Effector CD4-positive, alpha-beta T cell (primary cell): ENCODE data around the gene CHIC2.

ENCODE experiments used
- DNase-seq: peaks from one replicate; pipeline ENCODE4 v3.0.0-alpha.2; 2020

CHIC2 gene

DNA sequence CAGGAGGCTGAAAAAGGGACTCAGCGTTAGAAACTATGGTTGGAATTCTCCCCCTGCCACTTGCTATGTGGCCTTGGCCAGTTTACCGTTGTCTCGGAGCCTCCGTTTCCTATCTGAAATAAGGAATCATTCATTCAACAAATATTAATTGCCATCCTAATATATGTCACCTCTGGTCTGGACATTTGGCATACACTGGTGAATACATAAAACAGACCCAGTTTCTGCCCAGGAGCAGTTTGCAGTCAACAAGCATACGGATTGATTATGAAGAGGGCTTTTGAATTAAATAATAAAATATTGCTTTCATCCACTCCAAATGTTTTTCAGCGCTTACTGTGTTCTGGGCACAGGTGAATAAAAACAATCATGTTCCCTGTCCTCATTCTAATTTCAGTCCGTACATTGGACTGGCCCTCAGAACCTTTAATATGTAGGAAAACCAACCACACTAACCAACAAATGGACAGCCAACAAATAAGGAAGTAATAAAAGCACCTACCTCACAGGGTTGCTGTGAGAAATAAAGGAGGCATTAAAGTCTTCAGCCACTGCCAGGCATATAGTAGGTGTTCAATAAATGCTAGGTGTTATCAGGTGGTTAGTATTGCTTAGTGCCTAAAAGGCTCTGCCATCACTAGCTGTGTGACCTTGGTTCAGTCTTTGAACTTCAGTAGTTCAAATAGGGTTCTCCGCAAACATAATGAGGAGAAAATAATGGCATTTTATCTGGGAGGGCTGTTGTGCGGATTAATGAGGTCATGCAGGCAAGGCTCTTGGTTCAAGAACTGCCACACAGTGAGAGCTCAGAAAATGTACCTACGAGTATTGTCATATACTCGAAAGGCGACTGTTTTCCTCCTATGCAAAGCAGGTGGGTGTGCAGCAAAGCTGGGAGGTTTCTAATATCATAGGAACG is 28.3 kb upstream of the CHIC2 start:
- no peak for DNase-seq

DNA sequence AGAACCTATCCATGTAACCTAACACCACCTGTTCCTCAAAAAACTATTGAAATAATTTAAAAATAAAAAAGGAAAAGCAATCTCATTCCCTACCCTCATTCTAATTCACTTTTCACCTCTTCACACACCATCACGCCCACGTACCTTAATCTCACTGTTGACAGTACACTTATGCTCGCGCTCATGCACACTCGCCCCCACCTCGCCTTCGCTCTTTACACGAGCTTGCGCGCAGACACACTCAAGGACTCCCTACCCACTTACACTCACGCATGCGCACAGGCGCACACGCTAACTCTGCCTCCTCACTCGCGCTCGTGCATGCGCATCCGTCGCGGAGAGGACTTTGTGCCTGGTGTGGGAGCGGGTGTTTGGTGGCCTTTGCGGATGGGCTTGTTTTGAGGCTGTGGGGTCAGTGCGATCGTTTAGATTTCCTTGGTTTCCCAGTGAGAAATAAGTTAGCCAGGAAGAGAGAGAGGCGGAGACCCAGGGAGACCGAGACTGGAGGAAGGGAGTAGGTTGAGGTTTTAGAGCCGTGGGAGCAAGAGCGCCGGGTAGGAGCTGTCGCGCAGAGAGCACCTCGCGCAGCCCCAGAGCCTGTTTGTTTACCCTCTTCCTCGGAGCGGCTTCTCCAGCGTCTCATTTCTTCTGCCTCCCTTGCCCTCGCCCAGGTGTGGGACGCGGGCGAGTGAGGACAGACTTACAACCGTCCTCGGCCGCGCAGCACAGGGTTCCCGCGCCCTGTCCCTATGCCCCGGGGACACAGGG is 27.4 kb upstream of the CHIC2 start:
- peak; percentile 62 for DNase-seq

DNA sequence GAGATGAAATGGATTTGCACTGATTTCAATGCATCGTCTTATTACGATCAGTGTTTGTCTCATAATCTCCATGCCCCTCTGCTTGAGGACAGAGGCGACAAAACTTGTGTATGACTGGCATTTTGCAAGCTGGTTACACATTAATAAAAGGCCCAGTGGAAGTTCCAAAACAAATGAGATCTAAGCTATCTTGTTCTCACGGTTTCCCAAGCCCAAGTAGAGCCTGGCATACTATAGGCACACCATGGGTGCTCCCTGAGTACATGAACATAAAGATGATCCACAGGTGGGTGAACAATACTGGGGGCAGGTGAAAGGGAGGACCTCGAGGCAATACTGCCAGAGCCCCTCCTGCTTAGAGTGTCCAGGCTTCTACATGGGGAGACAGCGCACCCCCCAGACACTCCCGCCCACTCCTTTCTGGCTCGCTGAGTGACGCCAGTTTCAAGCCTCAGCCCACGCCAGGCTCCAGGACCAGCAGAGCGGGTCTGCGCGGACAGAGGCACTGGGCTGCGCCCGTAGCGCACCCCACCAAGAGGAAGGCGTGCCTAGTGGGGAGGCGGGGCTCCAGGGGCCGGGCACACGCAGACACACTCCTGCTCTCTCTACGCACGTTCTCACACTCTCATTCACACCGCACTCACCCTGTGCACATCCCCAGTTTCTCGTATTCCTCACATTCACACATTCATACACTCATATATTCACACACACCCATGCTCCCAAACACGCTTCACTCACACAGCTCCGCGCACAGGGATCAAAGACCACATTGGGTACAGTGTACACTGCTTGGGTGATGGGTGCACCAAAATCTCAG is 26.6 kb upstream of the CHIC2 start:
- no peak for DNase-seq

DNA sequence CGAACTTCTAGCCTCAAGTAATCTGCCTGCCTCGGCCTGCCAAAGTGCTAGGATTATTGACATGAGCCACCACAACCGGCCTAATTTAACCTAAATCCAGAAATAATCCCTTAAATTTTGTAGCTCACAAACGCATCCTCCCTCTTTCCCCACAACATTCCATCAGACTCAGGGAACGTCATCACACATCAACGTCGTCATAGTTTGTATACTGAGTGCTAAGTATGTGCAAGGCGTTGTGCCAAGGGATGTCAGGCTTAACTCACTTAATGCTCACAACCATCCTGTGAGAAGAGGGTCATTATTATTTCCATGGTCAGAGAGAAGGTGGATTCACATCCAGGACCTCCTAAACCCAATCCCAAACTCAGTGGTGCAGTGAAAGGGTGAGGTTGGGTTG is 26.0 kb upstream of the CHIC2 start:
- DNase-seq, result no peak

DNA sequence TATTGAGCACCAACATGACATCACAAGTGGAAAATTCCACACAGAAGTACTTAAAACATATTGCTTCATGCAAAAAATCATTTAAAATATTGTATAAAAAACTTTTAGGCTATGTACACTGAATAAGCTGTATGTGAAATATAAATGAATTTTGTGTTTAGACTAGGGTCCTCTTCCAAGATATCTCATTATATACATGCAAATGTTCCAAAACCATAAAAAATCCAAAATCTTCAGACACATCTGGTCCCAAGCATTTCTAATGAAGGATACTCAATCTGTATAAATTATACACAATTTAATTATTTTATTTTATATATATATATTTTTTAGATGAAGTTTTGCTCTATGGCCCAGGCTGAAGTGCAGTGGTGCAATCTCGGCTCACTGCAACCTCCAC is 25.5 kb upstream of the CHIC2 start:
- DNase-seq, result no peak

DNA sequence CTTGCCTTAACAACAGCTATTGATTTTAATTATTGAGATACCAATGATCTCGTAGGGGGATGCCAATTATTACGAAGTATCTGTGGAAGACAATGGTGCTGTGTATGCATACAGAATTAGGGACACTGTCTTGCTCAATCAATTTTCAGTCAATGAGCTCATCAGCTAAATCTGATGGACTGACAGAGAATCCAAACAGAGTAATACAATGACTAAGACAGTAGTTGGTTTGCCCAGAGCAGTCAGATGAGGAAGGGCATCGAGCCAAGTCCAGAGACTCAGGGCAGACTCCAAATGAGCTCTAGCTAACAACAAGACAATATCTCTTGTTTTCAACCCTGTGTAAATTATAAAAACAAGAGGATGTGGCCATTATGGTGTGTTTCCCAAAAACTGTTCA is 20.9 kb upstream of the CHIC2 start:
- DNase-seq, result no peak

DNA sequence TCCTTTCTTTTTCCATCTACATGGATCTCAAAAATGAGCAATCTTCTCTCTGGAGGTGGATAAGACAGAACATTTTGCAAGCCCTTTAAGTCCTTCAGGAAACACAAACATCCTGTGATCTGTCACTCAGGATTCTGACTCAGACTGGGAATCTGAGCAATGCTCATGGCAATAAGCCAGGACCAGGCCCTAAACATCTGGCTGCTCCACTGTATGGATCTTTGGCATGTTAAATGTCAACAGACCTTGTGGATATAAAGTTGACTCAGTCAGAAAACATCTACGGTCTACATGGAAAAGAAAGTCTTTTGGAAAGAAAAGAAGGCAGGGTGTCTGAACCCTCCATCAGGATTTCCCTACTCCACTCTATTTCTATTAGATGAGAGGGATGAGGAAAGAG is 17.8 kb upstream of the CHIC2 start:
- no peak for DNase-seq

DNA sequence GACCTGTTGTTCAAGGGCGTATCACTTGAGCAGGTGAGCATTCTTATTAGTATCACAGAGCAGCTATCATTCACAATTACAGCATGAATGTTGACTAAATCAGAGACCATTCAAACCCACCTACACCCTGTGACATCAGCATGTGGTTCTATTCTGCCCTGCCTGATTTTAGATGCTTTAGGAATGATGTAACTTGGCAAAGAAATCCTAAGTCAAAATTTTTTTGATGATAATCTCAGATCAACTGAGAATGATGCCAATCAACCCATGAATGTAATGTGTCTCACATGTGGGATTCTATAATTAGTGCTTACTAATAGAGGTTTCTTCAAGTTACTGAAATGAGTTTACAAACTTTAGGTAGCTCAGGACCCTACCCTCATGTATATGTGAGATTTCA is 13.4 kb upstream of the CHIC2 start:
- no peak for DNase-seq

DNA sequence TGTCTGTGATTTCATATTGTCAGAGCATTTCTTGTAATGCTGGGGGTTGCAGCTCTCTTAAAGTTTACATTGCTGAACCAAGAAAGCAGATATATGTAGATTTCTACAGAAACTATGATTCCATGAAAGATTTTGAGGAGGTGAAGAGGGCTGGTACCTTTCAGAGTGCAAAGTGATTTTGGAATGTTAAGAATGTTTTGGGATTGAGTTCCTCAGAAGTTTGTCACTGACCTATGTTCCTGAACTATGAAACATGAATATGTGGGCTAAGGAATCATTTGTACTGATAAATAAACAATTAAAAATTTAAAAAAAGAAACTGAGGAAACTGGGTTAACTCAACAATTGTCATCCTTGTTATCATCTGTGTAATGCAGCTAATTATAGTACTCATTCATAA is 12.3 kb upstream of the CHIC2 start:
- DNase-seq, result no peak

DNA sequence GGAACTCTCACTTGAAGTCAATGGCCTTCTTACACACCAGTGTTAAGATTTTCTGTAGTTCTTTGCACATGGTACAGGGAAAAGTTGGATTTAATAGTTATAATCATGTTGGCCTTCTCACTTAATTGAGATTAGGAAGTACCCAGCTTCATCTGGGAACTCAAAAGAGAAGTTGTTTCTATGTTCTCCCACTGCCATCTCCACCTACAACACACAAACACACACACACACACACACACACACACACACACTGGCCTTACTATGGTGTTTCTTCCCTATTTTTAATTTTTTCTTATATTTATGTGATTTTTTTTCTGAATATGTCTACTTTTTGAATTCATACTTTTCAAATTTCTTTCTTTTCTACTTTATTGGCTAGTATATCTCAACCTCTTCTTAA is 10.0 kb upstream of the CHIC2 start:
- no peak for DNase-seq

DNA sequence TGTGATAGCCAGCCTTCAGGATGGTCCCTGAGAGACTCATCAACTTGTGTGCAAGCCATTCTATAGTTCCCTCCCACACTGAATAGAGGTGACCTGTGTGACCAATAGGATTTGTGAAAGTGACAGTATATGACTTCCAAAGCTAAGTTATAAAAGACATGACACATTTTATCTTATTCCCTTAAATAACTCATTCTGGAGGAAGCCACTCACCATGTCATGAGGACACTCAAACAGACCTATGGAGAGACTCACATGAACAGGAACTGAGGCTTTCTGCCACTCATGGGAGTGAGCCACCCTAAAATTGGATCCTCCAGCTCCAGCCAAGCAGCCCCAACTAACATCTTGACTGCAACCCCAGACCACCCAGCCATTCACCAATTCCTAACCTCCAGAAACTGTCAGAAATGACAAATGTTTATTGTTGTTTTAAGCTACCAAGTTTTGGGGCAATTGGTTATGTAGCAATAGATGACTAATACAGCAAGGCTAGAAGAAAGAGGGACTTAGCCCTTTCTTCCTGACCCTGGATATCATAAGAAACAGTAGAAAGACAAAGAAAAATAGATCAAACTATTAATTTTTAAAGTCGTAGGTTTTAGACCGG is 9.0 kb upstream of the CHIC2 start:
- no peak for DNase-seq

DNA sequence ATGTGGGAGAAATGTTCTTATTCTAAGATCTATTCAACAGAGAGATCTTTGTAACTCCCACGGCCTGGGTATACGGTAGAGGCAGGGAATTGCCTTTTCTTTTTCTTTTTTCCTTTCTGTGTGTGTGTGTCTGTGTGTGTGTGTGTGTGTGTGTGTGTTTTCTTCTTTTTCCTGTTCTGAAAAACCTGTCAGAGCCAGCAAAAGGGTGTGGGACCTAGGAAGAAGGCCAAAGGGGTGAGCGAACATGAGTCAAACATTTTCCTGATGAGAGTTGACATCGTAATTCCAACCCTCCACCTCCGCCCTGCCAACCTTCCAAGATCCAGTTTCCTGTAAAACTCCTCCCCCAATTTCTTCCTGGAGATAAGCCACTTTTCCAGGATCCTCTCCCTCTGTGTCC is 2.8 kb upstream of the CHIC2 start:
- DNase-seq, result no peak

DNA sequence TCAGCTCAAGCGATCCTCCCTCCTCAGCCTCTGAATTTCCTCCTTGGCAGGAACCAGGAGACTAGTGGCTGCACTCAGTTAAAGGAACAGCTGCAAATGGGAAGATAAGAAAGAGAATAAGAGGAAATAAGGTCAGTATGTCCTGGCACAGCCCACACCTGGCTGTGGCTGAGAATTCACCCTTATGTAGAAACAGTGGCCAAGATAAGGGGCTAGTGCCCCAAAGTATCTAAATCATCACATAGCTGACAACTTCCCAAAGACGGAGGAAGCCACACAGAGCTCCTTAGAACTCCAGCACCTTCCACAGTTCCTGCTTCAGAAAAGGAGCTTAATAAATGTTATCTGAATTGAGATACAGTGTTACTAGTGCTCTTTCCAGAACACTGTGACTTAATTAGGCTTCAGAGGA is 2.3 kb upstream of the CHIC2 start:
- DNase-seq, result no peak

DNA sequence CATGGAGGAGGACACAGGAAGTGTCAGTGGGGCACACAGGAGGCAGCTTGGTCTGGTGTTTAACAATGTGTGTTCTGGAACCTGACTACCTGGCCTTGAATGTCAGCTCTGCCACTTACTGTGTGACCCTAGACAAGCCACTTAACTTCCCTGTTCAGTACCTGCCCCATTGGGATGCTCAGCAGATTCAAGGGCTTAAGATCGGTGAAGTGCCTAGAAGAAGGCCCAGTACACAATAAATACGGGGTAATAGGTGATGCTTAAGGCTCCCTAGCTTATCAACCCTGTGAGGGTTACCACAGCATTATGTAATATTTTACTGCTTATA is 1.6 kb upstream of the CHIC2 start:
- DNase-seq, result no peak

DNA sequence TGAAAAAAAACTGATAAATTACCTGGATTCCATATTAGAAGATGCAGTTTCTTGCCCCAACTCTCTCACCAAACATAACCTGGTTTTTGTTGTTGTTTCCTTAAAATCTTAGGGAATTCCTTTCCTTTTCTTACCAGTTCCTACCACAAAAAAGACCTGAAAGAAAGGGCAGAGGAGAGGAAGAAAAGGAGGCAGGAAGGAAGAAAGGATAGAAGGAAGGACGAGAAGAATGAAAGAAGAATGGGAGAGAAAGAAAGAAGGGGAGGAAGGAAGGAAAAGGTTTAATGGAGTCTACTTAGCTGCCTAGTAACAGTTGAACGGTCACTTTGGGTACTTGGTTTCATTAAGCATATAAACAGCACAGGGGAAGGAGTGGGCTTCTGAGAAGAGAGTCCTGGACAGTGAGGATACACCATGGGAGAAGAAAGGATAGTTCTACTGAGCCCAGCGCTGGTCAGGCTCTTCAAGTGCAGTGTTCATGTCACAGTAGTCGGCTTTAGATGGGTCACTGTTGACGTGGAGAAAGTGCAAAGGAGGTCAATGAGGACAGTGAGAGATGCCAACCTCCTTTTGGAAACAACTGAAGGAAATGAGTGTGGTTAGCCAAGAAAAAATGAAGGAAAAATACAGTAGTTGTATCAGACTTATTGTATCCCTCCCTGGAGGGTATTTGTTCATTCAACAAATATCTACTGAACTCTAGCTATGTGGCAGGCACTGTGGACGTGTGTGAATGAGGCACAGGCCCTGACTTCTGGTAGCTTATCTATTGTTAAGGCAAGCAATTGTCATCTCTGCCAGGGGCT is 1.1 kb upstream of the CHIC2 start:
- no peak for DNase-seq

DNA sequence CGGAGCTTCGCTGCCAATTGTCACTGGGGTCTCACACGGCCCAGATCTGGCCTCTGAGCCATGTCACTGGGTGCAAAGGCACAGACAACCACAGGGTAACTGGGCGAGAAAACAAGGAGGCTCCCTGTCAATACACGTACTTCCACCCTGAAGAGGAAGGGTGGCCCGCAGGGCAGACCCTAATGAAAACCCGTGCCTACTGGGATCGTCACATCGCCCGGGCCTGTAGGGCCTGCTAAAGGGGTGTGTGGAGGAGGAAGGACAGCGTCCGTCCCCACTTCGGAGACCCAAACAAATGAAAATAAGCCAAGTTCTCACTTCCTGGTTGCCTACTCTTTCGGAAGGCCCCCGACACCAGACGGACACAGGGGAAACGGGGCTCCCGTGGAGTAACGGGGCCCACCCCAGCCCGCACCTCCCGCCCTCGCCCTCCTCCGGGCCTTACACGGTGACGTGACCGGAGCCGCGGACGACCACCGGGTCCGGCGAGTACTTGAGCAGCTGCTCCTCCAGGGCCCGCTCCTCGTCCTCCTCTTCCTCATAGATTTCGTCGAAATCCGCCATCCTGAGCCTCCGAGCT is 578 bp downstream of the CHIC2 start:
- DNase-seq, result peak; percentile 25

DNA sequence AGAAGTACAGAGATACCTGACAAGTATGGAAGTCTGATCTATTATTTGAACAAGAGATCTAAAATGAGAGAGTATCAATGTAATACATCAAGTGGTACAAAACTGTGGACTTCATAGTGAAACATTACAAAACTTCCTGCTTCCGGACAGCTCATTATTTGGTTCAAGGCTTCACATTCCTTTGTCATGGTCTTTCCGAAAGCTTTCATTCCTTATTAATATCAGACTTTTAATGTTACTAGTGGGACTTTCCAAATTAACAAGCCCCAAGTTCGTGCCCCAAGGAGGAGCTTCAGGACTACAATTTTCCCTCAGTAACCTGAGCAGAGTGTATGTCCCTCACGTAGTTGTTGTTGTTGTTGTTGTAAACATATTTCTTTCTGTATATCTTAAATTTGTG is 1.2 kb downstream of the CHIC2 start:
- no peak for DNase-seq

DNA sequence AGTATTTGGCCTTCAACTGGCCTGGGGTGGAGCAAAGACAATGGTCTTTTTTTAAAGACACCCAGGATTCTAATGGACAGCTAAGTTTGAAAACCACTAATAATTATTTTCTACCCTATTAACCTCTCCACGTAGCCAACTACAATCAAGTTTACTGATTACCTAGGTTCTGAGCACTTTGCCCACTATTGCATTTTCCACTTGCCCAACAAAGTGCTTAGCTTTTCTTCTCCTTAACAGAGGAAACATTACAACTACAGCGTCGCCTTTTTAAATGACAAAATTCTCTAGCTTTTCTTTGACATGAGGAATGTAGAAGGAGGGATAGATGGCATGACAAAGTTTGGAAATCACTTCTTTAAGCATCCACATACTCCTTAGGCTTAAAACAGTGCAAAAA is 2.0 kb downstream of the CHIC2 start:
- DNase-seq, result no peak

DNA sequence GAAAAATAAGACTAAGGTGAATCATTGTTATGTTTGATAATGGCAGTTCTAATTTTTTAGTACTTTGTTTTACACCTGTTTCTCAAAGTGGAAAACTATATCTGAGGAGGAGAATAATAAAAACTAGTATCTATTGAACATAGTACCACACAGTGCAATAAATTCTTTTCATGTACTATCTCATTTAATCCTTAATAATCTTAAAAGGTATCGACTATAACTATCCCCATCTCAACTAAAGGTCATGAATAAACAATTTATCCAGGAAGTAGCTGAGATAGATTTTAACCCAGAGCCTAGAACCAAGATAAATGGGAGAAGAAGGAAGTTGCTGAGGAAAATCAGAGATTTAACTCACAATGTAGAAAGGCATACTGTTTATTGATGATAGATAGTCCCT is 2.5 kb downstream of the CHIC2 start:
- no peak for DNase-seq

DNA sequence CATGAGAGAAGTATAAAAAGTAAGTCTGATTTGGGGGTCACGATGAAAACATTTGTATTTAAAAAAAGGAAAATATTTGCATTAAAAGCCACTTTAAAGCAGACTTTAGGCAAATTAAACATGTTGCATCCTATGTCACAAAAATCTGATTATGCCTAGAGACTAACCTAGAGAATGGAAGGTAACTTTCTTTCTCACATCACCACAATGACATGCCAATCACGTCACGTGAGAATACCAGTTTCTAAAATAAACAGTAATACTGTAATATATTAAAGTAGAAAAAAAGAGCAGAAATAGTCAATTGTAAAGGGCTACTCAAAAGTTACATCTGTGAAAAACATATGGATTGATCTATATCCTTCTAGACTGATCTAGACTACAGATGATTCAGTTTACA is 3.3 kb downstream of the CHIC2 start:
- DNase-seq, result no peak

DNA sequence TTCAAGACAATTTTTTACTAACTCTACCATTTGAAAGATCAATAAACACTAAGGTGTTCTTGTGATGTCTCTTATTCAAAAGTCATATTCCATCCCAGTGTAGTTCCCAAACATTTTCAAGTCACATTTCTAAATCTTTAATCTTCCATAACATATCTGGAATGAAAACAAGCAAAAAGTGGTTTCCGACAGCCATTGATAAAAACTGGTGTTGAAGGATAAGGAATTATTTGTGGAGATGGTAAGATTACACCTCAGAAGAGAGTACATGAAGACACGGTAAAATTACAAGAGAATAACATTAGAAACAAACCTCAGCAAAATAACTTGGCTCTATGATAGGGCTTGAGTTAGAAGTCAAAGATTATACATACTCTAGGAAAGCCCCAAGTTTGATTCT is 4.3 kb downstream of the CHIC2 start:
- DNase-seq, result no peak

DNA sequence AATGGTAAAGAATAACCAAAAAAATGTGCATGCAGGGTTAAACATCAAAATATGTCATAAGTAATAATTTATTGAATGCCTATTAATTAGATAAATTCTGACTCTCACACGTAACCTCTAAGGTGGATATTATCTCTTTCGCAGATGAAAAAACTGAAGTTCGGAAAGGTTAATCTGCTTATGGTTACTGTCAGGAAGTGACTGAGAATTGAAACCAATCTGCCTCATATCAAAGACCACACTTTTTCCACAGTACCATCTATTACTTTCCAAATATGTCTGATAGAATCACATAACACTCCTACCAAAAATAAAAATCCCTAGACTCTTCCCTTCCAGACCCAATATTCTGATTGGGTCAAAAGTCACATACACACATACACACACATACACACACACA is 6.2 kb downstream of the CHIC2 start:
- DNase-seq, result no peak
